ENCODE results near the gene SLC17A4. TPM values are rescaled to one million over a fixed set of nuclear protein-coding genes. Genes with fewer than 3 reads are reported as not detected.

SLC17A4 gene
- polyA plus RNA-seq, 1 donor from 2014 or later, result 0.28 TPM

- no peaks in the 10 kb centered on the region for H3K9me3 ChIP-seq (ENCODE audit: low read length)
- no peaks in the 10 kb centered on the region for H4K20me1 ChIP-seq (ENCODE audit: insufficient read depth)
- H3F3A ChIP-seq (ENCODE audit: insufficient read depth, low read length, poor library complexity, severe bottlenecking), result no peaks in the 10 kb centered on the region
- no peaks in the 10 kb centered on the region for H3K27me3 ChIP-seq (ENCODE audit: insufficient read depth, low read depth, low read length)
- H2AFZ ChIP-seq (ENCODE audit: low read depth, low read length), result no peak overlapping the region
- no peak overlapping the region for H3K4me3 ChIP-seq (ENCODE audit: low read length)
- H3K79me2 ChIP-seq (replicated peaks; ENCODE audit: insufficient read depth, low read length), result no peaks in the 10 kb centered on the region
- H3K9ac ChIP-seq (ENCODE audit: low read length), result no peak overlapping the region
- no peaks in the 10 kb centered on the region for H3K36me3 ChIP-seq (ENCODE audit: insufficient read depth, low read length)
- H3K27ac ChIP-seq (ENCODE audit: low read length), result no peak overlapping the region
- TF ChIP-seq MXI1 (conservative IDR thresholded peaks at IDR 0.05; ENCODE audit: poor library complexity, severe bottlenecking) (no peak), RAD21 (conservative IDR thresholded peaks at IDR 0.05) (no peak), REST (IDR thresholded peaks at IDR 0.05; ENCODE audit: borderline replicate concordance) (no peak), EZH2 (IDR thresholded peaks at IDR 0.05; ENCODE audit: borderline replicate concordance, insufficient read depth, low read length, poor library complexity, severe bottlenecking) (no peak), EP300 (conservative IDR thresholded peaks at IDR 0.05; ENCODE audit: poor library complexity, severe bottlenecking) (no peak), CTCF (IDR thresholded peaks at IDR 0.05; ENCODE audit: poor library complexity, severe bottlenecking) (no peak), TAF1 (IDR thresholded peaks at IDR 0.05; ENCODE audit: low read depth) (no peak), POLR2AphosphoS5 (IDR thresholded peaks at IDR 0.05) (no peak), SMC3 (conservative IDR thresholded peaks at IDR 0.05; ENCODE audit: poor library complexity) (no peak)
- no peaks in the 10 kb centered on the region for H3K9me2 ChIP-seq (ENCODE audit: insufficient read depth, low read length)
- H3K4me2 ChIP-seq (ENCODE audit: low read length), result no peak overlapping the region
Observed at GRCh38 chr6:25777856-25778649, 23.5 kb downstream of the SLC17A4 start.

GRCh38 chr6:25781134-25781533 is 26.6 kb downstream of the SLC17A4 start:
- H3F3A ChIP-seq (ENCODE audit: insufficient read depth, low read length, poor library complexity, severe bottlenecking), result no peaks in the 10 kb centered on the region
- no peaks in the 10 kb centered on the region for H3K36me3 ChIP-seq (ENCODE audit: insufficient read depth, low read length)
- no peaks in the 10 kb centered on the region for H4K20me1 ChIP-seq (ENCODE audit: insufficient read depth)
- no peak overlapping the region for H3K4me3 ChIP-seq (ENCODE audit: low read length)
- H3K79me2 ChIP-seq (replicated peaks; ENCODE audit: insufficient read depth, low read length), result no peaks in the 10 kb centered on the region
- no peaks in the 10 kb centered on the region for H3K9me2 ChIP-seq (ENCODE audit: insufficient read depth, low read length)
- TF ChIP-seq EZH2 (IDR thresholded peaks at IDR 0.05; ENCODE audit: borderline replicate concordance, insufficient read depth, low read length, poor library complexity, severe bottlenecking) (no peak), REST (IDR thresholded peaks at IDR 0.05; ENCODE audit: borderline replicate concordance) (no peak)
- no peak overlapping the region for H3K9ac ChIP-seq (ENCODE audit: low read length)
- H3K27ac ChIP-seq (ENCODE audit: low read length), result no peak overlapping the region
- H3K27me3 ChIP-seq (ENCODE audit: insufficient read depth, low read depth, low read length), result no peaks in the 10 kb centered on the region
- H3K9me3 ChIP-seq (ENCODE audit: low read length), result no peaks in the 10 kb centered on the region
- no peak overlapping the region for H3K4me2 ChIP-seq (ENCODE audit: low read length)
- no peak overlapping the region for H2AFZ ChIP-seq (ENCODE audit: low read depth, low read length)
